GDM1 (cell line): ENCODE measurements around the gene CNTN6.

Experiments used
- DNase-seq: peaks from one replicate; lab custom pipeline; 2025; lab: John Stamatoyannopoulos, UW

CNTN6 gene

GRCh38 chr3:1092771-1093170 lies at the start of gene CNTN6:
CNTN6 (plus strand) TSS chr3:1093024; CDS start chr3:1148009, 54,985 bp downstream.
- DNase-seq, result no peak

GRCh38 chr3:1048558-1048957 lies 44.3 kb upstream of the CNTN6 start:
- DNase-seq, result no peak

GRCh38 chr3:1055870-1056269 lies 37.0 kb upstream of the CNTN6 start:
- DNase-seq, result no peak

- no peak for DNase-seq
Observed at GRCh38 chr3:1056744-1057143, 36.1 kb upstream of the CNTN6 start.

- no peak for DNase-seq
Observed at GRCh38 chr3:1057436-1057835, 35.4 kb upstream of the CNTN6 start.

- DNase-seq, result no peak
Observed at GRCh38 chr3:1068985-1069384, 23.8 kb upstream of the CNTN6 start.

- DNase-seq, result no peak
Observed at GRCh38 chr3:1072041-1072440, 20.8 kb upstream of the CNTN6 start.

- DNase-seq, result no peak
Observed at GRCh38 chr3:1079662-1080061, 13.2 kb upstream of the CNTN6 start.

GRCh38 chr3:1082108-1082507 lies 10.7 kb upstream of the CNTN6 start:
- DNase-seq, result peak; percentile 0

GRCh38 chr3:1087066-1087560 lies 5.7 kb upstream of the CNTN6 start:
- DNase-seq, result no peak

- no peak for DNase-seq
Observed at GRCh38 chr3:1088503-1088902, 4.3 kb upstream of the CNTN6 start.

GRCh38 chr3:1091286-1091685 lies 1.5 kb upstream of the CNTN6 start:
- no peak for DNase-seq

- DNase-seq, result no peak
Observed at GRCh38 chr3:1092061-1092460, 763 bp upstream of the CNTN6 start.

- no peak for DNase-seq
Observed at GRCh38 chr3:1093217-1093616, 393 bp downstream of the CNTN6 start.

- DNase-seq, result no peak
Observed at GRCh38 chr3:1103525-1103924, 10.7 kb downstream of the CNTN6 start.

- no peak for DNase-seq
Observed at GRCh38 chr3:1117843-1118473, 25.1 kb downstream of the CNTN6 start.

GRCh38 chr3:1131166-1131565 lies 38.3 kb downstream of the CNTN6 start:
- DNase-seq, result no peak

- no peak for DNase-seq
Observed at GRCh38 chr3:1135194-1135593, 42.4 kb downstream of the CNTN6 start.

GRCh38 chr3:1138036-1138435 lies 45.2 kb downstream of the CNTN6 start:
- DNase-seq, result no peak

GRCh38 chr3:1139071-1139470 lies 46.2 kb downstream of the CNTN6 start:
- no peak for DNase-seq

- DNase-seq, result no peak
Observed at GRCh38 chr3:1147326-1147725, 54.5 kb downstream of the CNTN6 start.

GRCh38 chr3:1147819-1148218 lies 55.0 kb downstream of the CNTN6 start:
- no peak for DNase-seq

GRCh38 chr3:1164101-1164500 lies 71.3 kb downstream of the CNTN6 start:
- no peak for DNase-seq

GRCh38 chr3:1171320-1171719 lies 78.5 kb downstream of the CNTN6 start:
- no peak for DNase-seq
